NAMALWA (cell line): ENCODE results near the gene ZNG1F.
"Not testable (repeated sequence)": the region's sequence is repeated elsewhere in the genome, so short reads cannot be mapped to it uniquely, and the experiment has no call there.

ENCODE experiments used
- DNase-seq: peaks from one replicate; pipeline ENCODE4 v3.0.0-alpha.2; 2015; ENCODE audit warnings: low spot score

Gene ZNG1F

DNA sequence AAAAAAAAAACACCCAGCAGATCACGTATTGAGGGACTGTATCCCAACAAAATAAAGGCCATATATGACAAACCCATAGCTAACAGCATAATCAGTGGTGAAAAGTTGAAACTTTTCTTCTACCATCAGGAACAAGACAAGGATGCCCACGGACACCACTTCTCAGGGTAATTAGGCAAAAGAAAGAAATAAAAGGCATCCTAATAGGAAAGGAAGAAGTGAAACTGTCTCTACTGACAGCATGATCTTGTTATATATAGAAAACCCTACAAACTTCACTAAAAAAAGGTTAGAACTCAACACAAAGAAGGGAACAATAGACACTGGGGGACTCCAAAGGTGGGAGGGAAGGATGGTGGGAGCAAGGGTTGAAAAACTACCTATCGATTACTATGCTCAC is 102.9 kb downstream of the ZNG1F start:
- not testable (repeated sequence) for DNase-seq

DNA sequence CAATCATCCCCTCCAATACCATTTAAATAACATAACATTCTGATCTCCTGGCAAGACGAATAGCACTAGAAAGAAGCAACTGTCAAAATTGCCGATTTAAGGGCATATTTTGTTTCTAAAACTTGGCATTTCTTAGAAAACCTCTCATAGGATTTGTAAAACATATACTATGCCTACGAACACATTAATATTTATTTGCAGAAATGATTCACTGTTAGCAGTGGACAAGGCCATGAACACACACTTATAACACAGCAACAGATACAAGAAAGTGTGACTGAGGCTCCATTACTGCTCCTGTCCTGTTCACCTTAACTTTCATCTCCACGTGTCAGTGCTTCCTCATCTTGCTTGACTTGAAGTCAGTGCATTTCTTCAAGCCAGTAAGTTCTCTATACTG is 106.8 kb downstream of the ZNG1F start:
- not testable (repeated sequence) for DNase-seq
